CD4-positive, alpha-beta T cell treated with Interleukin-2 at 100 ng/mL for 4 hours (primary cell): Measurements from ENCODE around the gene AQP12B.
"Not testable (repeated sequence)": the region's sequence is repeated elsewhere in the genome, so short reads cannot be mapped to it uniquely, and the experiment has no call there.

Experiments used
- DNase-seq: peaks from one replicate; pipeline ENCODE4 v3.0.0-alpha.2; 2020; ENCODE audit warnings: low spot score

Gene AQP12B

GRCh38 chr2:240701091-240701735, 18.5 kb upstream of the AQP12B start:
- no peak for DNase-seq

- DNase-seq: not testable (repeated sequence)
These were observed 17.9 kb upstream of the AQP12B start for GRCh38 chr2:240700616-240701015.

GRCh38 chr2:240699835-240700234, 17.1 kb upstream of the AQP12B start:
- DNase-seq: not testable (repeated sequence)

GRCh38 chr2:240698852-240699561, 16.3 kb upstream of the AQP12B start:
- DNase-seq: not testable (repeated sequence)

- DNase-seq: not testable (repeated sequence)
These were observed 13.8 kb upstream of the AQP12B start for GRCh38 chr2:240696469-240696868.

- DNase-seq: not testable (repeated sequence)
These were observed 12.9 kb upstream of the AQP12B start for GRCh38 chr2:240695593-240695992.

GRCh38 chr2:240694304-240694703, 11.6 kb upstream of the AQP12B start:
- not testable (repeated sequence) for DNase-seq

- not testable (repeated sequence) for DNase-seq
These were observed 10.2 kb upstream of the AQP12B start for GRCh38 chr2:240692583-240693561.

- DNase-seq: not testable (repeated sequence)
These were observed 9.1 kb upstream of the AQP12B start, which contains the start of gene AQP12A for GRCh38 chr2:240691631-240692420. Gene AQP12A (plus strand): TSS chr2:240691866. CDS start chr2:240691914, 48 bp downstream.

- DNase-seq: not testable (repeated sequence)
These were observed 8.4 kb upstream of the AQP12B start for GRCh38 chr2:240691075-240691427.

- not testable (repeated sequence) for DNase-seq
These were observed 7.9 kb upstream of the AQP12B start for GRCh38 chr2:240690421-240691074.

GRCh38 chr2:240689975-240690374, 7.3 kb upstream of the AQP12B start:
- no peak for DNase-seq

- DNase-seq: no peak
These were observed 5.9 kb upstream of the AQP12B start for GRCh38 chr2:240688553-240688919.

GRCh38 chr2:240687741-240688552, 5.3 kb upstream of the AQP12B start:
- no peak for DNase-seq

- DNase-seq: no peak
These were observed 4.5 kb upstream of the AQP12B start for GRCh38 chr2:240687045-240687740.

- DNase-seq: no peak
These were observed 3.8 kb upstream of the AQP12B start for GRCh38 chr2:240686460-240686859.

- no peak for DNase-seq
These were observed 3.2 kb upstream of the AQP12B start for GRCh38 chr2:240685771-240686371.

- not testable (repeated sequence) for DNase-seq
These were observed 1.5 kb upstream of the AQP12B start for GRCh38 chr2:240683980-240684728.
